ENCODE data around the gene LEAP2.
"Not testable (repeated sequence)": the region's sequence is repeated elsewhere in the genome, so short reads cannot be mapped to it uniquely, and the experiment has no call there.

The LEAP2 gene

DNA sequence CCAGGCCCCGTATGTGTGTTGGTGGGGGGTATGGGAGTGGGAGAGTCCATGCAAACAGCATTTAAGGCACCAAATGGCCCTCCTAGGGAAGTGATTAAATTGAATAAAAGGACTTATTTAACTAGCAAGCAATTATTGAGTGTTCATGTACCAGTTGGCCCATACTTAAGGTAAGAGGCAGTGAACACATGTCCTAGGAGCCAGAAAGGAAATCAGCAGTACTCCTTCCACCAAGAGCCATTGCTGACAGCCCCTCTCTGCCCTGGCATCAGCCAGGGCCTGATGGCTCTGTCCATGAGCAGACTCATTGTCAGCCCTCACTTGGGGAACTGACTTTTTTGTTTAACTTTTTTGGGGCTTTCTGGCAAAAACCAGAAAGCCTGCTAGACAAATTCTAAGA lies 32.6 kb upstream of the LEAP2 start:
- no peak for DNase-seq (ENCODE audit: low read depth)

DNA sequence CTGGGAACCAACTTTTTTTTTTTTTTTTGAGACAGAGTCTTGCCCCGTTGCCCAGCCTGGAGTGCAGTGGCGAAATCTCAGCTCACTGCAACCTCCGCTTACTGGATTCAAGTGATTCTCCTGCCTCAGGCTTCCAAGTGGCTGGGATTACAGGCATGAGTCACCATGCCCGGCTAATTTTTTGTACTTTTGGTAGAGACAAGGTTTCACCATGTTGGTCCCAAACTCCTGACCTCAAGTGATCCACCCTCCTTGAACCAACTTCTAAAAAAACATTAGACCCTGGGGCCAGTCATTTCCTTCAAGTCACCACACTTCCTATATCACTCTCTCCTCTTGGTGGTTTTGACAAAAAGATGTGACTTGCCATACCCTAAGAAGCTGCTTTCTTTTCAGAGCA lies 32.2 kb upstream of the LEAP2 start:
- DNase-seq (ENCODE audit: low read depth) = no peak

DNA sequence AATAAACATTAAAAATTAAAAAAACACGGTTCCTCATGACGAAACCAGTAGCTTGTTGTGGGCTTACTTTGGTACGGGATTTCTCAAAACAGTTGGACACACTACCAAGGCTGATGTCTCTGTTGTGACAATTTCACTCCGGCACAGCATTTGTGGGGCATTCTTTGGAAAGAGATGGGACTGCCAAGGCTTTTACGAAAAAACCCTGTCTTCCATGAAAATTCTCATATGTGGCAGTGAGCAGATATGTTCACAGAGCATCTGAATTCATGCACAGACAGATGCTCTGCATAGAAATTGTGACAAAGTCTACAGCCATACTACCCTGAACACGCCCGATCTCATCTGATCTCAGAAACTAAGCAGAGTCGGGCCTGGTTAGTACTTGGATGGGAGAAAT lies 25.2 kb upstream of the LEAP2 start:
- no peak for DNase-seq (ENCODE audit: low read depth)

DNA sequence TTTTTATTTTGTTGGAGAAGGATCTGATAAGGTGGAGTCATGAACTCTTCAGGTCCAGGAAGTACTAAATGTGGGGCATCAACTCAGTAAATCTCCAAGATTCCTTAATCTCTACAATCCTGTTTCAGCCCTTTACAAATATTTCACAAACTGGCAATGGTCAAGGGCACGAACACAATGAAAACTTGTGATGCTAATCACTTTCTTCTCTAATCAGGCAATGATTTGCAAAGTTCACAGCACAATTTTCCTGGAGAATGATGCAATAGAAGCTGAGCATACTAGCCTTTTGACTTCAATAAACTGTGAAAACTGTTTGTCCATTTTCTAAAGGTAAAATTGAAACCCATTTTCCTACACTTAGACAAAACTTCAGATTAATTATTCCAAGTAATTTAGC lies 24.1 kb upstream of the LEAP2 start:
- DNase-seq (ENCODE audit: low read depth) = no peak

DNA sequence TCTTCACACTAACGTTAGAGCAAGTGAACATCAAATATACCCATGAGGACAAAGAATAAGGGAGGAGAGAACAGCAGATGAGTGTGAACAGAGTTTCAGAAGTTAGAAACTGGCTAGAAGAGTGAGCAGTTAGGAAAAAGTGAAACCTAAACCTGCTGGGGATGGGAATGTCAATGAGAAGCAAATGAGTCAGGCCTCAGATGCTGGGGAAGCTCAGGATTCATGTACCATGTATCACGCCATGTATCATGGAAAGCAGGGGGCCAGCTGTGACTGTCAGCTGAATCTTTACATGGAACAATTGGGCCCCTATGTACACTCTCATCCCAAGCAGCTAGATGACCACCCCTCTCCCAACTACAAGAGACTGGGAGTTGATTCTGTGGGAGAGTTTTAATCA lies 23.4 kb upstream of the LEAP2 start:
- no peak for DNase-seq (ENCODE audit: low read depth)

DNA sequence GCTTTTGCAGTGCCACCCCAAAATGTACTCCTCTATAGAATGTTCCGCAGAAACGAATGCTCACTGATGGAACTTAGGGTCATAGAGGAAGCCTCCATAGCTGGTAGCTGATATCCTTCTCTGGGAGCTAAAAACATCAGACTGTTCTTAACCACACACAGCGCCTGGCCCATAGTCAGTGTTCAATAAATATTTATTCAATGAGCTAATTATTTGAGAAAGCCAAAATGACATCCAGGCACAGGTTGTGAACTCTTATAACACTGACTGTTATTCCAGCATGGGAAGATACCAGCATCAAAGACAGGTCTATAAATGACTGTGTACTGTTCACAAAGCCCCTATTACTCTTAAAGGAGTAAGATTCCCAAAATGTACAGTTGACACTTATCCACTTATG lies 20.1 kb upstream of the LEAP2 start:
- DNase-seq (ENCODE audit: low read depth) = no peak

DNA sequence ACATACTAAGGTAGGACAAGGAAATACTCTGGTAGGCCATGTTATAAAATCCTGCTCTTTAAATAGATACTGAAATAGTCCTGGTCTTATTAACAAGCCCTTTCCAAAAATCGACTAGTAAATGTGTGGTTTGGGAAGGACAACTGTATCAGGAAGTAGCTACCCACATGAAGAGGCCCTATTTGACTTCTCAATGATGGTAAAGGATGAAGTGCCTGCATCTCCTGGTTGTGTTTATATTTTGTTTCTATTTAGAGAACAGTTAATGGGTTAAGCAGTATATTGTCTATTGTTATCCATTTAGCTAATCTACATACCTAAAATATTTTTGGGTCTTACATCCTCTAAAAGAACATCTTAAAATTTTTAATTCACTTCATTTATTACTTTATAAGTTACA lies 19.7 kb upstream of the LEAP2 start:
- no peak for DNase-seq (ENCODE audit: low read depth)

DNA sequence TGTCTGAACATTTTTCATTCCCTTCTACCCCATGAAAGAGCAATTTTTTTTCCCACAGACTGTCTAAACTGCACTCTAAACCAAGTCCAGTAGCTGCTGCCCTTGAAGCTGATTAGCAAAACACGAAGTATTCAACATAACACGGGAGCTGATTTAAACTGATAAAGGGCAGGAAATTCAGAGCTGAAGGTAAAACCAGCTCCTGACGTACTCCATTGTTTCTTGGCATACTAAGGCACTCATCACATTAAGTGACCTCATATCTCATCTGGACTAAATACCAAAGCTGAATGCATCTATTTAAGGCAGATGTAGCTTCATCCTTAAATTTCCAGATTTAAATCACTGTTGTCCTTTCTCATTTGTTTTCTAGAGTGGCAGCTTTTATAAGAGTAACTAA lies 19.2 kb upstream of the LEAP2 start:
- no peak for DNase-seq (ENCODE audit: low read depth)

DNA sequence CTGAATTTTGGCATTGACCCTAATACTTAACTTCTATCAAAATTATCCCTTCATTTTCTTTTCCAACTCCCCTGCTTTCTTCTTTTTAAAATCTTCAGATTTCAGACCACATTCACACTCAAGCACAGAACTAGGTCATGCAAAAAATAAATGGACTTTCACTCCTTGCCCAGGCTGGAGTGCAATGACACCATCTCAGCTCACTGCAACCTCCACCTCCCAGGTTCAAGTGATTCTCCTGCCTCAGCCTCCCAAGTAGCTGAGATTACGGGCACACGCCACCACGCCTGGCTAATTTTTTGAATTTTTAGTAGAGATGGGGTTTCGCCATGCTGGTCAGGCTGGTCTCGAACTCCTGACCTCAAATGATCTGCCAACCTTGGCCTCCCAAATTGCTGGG lies 18.5 kb upstream of the LEAP2 start:
- DNase-seq (ENCODE audit: low read depth) = not testable (repeated sequence)

DNA sequence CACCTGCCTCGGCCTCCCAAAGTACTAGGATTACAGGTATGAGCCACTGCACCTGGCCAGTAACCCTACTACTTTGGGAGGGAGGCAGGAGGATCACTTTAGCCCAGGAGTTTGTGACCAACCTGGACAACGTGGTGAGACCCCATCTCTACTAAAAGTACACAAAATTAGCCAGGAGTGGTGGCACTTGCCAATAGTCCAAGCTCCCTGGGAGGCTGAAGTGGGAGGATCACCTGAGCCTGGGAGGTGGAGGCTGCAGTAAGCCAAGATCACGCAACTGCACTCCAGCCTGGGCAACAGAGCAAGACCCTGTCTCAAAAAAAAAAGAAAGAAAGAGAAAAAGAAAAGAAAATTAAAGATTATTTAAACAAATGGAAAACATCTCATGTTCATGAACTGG lies 17.5 kb upstream of the LEAP2 start:
- DNase-seq (ENCODE audit: low read depth) = no peak

DNA sequence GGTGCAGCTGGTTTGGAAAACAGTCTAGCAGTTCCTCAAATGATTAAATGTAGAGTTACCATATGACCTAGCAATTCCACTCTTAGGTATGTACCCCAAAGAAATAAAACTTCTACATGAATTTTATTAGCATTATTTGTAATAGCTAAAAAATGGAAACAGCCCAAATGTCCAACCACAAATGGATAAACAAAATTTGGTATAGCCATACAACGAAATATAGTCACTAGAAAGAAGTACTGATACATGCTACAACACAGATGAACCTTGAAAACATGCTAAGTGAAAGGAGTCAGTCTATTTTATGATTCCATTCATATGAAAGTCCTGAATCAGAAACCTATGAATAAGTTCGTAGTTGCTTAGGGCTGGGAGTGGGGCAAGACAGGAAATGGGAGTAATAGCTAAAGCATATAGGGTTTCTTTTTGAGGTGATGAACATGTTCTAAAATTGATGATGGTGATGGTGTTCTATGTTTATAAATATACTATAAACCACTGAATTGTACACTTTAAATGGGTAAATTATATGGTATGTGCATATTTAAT lies 13.5 kb upstream of the LEAP2 start:
- no peak for DNase-seq (ENCODE audit: low read depth)

DNA sequence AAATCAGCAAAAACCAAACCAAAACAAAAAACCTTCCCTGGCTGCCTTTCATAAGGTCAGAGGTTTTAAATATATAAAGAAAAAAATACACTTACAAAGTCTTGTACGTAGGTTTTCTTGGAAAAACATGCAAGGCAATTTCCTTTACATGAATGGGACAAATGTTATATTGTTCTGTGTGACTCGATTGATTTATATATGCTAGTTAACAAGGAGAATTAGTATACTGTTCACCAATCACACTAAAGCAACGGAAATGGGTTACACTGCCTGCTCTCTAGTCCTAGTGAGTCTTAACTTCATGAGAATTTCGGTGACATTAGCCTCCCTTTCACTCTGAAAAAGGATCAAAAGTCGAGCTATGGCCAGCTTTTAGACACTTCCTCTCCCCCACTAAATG lies 12.7 kb upstream of the LEAP2 start:
- no peak for DNase-seq (ENCODE audit: low read depth)

DNA sequence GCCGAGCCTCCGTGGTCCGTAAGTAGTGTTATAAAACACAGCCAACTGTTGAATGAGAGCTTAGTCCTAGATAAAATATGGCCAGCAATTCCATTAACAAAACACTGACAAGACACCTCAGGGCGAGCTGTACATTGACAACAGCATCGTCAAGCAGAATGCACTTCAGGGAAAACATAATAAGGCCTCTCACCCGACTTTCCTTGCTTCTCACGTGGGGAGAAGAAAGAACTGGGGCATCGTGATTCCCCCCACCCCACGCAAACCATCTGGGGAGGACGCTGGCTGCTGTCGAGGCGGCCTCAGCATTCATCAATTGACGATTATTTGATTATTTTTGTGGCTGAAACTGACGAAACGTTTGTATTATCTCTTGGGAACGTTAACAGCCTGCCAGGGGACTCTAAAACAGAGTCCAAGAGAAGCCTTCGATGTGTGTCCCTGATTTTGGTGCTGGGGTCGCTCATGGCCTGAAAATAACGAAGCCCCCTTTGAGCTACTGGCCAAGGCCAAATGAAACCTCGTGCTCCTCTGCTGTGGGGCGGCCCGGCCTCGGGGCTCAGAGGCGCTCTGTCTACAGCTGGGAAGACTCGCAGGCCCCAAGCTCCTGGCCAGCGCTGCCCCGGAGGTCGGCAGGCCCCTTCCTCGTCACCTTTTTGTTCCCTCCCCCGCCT lies 7.7 kb upstream of the LEAP2 start:
- DNase-seq (ENCODE audit: low read depth) = no peak

DNA sequence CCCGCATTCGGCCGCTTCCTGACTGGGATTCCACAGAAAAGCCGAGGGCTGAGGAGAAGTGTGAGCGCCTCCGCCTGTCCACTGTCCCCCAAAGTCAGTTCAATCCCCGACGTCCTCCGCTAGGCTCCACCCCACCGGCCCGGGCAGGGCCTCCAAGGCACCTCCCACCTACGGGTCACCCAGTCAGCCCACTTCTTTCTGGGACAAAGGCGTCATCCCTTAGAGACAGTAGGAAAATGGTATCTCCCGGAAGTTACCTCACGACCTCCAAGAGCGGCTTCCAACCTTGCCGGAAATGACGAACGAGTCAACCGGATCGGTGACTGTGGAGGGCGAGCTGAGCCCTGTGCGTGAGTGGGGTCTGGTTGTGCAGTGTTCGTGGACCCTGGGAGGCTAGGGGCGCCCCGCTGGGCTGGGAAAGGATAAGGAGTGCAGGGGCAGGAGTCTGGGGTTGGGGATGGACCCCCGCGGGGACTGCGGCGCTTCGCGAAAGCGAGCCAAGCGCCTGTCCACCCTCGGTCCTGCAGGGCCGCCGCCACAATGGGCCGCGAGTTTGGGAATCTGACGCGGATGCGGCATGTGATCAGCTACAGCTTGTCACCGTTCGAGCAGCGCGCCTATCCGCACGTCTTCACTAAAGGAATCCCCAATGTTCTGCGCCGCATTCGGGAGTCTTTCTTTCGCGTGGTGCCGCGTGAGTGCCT lies 7.0 kb upstream of the LEAP2 start, which contains the start of the genes GDF9 and UQCRQ:
GDF9 (minus strand) TSS at position 128 of the 704 bp plus-strand sequence. CDS start 1,936 bp downstream, outside the sequence.
UQCRQ (plus strand) TSS at position 301 of the 704 bp plus-strand sequence; CDS start at position 541, 240 bp downstream.
- peak; percentile 91 for DNase-seq (ENCODE audit: low read depth)

DNA sequence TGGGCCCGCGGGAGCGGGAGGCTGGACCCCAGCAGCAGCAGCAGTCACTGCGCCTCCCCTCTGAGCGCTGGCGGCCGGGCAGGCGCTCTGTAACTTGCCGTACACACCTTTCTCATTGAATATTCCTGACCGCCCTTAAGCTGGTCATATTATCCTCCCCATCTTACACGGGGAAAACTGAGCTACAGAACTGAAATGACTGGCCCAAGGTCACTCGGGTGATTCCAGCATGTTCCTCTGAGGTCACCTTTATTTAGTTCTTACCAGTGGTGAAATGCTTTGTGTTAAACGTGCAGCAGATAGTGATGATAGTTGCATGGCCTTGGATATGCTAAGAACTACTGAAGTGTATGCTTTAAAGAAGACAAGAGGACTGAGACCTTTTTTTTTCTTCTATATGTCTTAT lies 6.4 kb upstream of the LEAP2 start:
- no peak for DNase-seq (ENCODE audit: low read depth)

DNA sequence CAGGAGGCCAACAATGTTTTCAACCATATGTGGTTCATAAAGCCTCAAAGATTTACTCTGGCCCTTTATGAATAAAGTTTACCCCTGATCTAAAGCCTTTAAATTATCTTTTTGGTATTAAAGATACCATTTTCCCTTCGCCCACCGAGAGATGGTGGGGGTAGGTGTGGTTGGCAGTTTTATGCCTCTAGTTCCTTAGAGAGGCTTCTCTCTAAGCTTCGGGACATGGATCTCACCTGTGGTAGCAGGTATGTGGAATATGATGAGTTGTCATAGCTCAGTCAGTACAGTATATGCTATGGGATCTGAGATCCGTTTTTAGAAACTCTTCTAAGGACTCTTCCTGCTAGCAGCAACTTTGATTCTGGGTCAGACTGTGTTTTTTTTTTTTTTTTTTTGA lies 4.7 kb upstream of the LEAP2 start:
- DNase-seq (ENCODE audit: low read depth) = no peak

DNA sequence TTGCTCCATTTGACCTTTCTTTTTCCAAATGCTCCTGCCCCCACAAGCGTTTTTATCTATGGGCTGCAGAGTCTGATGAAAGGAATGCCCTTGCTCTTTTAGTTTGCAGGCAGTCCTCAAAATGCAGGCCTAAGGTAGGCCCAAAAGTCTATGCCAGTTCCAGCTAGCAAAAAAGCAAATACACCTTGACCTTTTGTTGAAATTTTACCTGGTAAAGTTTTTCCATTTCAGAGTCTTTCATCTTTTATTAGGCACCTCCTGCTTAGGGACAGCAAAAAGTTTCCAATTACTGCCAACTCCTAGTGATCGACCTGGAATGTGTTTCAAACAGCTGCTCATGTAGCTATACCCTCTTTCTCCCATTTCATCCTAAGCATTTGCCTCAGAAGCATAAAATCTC lies 2.7 kb upstream of the LEAP2 start:
- no peak for DNase-seq (ENCODE audit: low read depth)

DNA sequence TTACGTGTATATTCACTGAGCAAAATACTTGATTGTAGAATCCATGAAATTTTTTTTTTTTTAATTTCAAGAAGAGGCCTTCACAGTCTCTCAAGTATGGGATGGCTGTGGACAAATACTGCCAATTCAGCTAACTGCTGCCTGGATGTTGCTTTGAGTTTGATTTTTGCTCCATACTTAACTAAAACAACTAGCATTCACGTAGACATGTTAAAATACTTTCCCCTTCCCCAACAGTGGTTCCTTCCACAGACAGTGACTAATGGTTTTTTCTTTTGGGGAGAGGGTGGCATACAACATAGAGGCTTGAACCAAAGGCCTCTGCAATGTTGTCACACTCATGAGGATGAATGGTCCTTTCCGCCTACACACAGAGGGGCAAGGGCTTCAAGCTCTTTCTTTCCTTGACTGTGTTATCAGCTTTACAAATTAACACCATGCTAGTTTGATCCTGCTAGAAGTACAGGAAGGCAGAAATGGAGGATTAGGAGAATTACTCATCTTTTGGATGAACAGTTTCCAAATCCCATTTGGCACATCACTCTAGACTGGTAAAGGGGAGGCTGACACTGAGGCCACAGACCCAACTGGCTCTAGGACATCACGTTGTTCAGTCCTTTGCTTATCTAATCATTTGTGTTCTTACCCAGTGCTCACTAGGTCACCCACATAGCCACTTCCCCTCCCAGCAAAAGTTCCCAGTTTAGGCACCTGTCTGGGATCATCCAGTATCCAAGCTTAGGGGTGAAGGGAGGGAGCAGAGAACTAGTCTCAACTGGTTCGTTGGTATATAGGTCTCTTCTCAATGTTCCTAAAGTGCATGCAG lies 1.8 kb upstream of the LEAP2 start:
- no peak for DNase-seq (ENCODE audit: low read depth)

DNA sequence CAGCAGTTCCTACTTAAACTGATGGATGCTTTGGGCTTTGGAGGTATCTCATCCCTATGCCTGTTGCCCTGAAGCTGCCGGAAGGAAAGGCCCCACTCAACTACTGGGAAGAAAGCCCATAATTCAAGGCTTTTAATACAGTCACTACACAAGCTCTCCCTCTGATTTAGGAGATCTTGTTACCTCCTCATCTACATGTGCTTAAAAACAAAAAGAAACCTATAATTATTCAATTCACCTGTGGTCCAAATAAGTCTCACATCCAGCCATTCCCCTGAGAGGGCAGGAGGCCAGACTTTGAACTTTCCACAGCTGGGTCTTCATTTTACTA lies 715 bp upstream of the LEAP2 start:
- DNase-seq (ENCODE audit: low read depth) = no peak

DNA sequence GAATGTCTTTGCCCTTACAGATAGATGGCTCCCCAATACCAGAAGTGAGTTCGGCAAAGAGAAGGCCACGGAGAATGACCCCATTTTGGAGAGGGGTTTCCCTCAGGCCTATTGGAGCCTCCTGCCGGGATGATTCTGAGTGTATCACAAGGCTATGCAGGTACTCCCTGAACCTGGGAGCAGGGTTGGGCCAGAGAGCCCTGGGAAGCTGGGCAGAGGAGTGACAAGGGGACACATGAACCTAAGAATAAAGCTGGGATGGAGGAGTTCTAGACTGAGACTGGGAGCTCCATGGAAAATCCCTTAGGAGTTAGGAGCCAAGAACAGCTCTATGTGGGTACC lies 433 bp downstream of the LEAP2 start:
- DNase-seq (ENCODE audit: low read depth) = no peak

DNA sequence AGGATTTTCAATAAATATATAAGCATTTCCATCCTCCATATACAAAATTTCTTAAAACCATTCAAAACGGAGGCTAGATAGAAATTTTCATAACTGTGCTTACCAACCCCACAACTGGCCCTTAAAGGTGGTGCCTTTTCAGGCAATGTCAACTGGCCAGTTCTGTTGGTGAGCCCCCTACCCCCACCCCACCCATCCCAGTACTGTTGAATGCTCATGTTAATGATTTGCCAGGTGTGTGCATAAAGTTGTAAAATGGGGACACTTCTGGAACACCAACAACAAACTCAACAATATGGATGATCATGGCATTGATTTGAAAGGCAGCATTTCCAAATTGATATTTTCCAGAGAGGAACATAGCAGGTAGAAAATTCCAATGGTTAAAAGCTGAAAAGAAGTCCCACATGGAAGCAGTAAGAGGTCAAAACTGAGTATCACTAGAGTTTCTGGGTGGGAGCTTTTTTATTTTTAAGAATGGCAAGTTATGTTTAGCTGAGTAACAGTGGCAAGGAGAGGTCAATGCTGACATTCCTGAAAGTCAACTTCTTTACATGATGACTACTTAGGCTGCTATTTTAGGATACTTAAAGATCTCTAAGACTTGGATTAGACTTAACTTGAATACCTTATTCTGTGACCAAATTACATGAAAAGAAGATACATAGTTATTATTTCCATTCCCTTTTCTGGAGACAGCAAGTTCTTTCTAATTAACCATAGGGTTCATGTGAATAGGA lies 2.7 kb downstream of the LEAP2 start:
- DNase-seq (ENCODE audit: low read depth) = no peak

DNA sequence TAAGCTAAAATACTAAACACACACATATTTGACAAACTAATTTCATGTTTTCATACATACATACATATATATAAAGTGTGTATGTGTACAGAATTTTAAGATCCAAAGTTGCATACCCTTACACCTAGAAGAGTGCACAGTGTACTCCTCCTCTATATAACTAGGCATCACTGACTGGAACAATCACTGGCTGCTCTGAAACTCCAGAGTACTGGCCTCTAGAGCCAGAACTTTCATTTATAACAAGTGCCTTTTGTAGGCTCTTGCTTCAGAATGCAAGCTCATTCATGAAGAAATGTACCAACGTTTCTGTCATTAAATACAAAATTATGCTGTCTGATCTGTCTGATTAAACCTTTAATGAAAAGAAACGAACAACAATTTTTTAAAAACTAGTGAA lies 4.0 kb downstream of the LEAP2 start:
- no peak for DNase-seq (ENCODE audit: low read depth)
